Measurements from ENCODE around the gene MAGIX. TPM values are rescaled to one million over a fixed set of nuclear protein-coding genes. Genes with fewer than 3 reads are reported as not detected.

Gene MAGIX
- total RNA-seq, 4 donors from 2014 or later: 0.17 to 3.0 (median 0.35) TPM

GRCh38 chrX:49175435-49176274, 13.1 kb downstream of the MAGIX start:
- no peak for TF ChIP-seq CTCF (IDR thresholded peaks at IDR 0.05; ENCODE audit: low read depth)

DNA sequence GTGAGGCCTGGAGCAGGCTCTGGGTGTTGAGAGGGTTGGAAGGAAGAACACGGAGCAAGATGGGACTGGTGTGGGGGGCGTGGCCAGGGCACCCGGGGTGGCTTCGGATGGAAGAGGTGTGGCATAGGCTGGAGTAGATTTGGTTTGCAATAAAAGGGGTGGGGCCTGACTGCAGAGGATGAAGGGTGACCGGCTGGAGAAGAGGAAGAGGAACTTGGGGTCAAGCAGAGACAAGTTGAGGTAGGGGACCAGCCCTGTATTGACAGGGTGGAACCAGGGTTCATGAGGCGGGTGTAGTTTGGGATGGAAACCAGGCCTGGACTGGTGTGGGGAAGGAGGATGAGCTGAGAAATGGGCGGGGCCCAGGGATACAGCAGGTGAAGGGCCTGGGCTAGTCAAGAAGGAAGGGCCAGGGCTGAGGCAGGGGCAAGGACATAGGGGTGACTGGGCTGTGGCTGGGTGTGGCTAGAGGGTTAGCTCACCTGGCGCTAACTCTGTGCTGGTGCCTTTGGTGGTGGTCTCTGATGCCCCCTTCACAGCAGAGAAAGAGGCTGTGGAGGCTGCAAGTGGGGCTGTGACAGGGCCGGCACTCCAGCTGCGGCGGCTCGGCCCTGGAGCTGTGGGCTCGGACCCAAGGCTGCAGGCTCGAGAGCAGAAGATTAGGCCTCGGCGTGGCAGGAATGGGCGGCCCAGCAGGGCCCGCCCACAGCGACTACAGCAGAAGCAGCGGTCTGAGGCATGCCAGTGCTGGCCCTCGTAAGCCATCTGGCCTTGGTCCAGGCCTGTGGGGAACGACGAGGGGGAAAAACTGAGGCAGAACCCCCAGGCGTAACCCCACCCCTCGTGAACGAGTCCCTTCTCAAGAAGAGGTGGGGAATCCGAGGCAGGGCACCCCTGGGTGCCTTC, 14.1 kb downstream of the MAGIX start:
- TF ChIP-seq CTCF (IDR thresholded peaks at IDR 0.05; ENCODE audit: low read depth): no peak

DNA sequence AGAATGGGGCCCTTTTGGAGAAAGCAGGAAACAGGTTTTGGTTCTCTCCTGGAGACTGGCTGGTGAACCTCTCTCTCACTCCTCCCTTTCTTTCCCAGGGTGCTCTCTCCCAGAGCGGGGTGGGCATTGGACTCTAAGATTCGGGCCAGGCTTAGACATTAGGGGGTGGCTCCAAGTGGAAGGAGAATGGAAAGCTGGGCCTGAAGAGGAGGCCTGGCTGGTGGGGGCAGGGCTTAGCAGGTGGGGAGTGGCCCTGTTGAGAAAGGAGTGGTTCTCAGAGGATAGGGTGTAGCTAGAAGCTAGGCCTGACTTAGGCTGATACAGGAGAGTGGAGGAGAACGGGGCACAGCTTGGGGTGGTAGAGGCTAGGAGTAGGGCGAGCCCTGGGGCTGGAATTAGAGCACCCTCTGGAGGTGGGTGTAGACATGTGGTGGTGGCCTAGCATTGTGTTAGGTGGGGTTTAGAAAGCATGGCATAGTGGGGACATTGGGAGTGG, 14.8 kb downstream of the MAGIX start:
- TF ChIP-seq CTCF (IDR thresholded peaks at IDR 0.05; ENCODE audit: low read depth): no peak

- no peak for TF ChIP-seq CTCF (IDR thresholded peaks at IDR 0.05; ENCODE audit: low read depth)
These were observed 15.4 kb downstream of the MAGIX start for GRCh38 chrX:49177873-49178480.

DNA sequence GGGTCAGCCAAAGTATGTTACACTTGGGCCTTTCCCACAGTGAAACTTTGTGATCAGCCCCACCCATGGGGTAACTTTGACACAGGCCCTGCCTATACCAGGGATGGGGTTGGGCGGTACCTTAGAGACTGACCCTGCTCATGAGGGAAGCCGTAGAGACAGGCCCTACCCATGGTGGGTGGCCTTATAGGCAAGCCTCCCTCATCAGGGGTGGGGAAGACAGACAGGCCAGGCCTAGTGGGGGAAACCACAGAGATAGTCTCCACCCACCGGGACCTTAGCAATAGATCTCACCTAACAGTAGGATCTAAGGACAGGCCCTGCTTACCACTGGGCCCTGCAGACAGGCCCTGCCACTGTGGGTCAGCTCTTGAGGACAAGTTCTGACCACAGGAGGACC, 16.0 kb downstream of the MAGIX start:
- TF ChIP-seq CTCF (IDR thresholded peaks at IDR 0.05; ENCODE audit: low read depth): no peak

- no peak for TF ChIP-seq CTCF (IDR thresholded peaks at IDR 0.05; ENCODE audit: low read depth)
These were observed 16.8 kb downstream of the MAGIX start for GRCh38 chrX:49179358-49179757.
